ENCODE measurements around the gene MAPK7. TPM values are rescaled to one million over a fixed set of nuclear protein-coding genes. Genes with fewer than 3 reads are reported as not detected.
A peak's percentile ranks its signal among the peaks of the same experiment; 100 is the strongest.

MAPK7 gene
- total and polyA plus RNA-seq, 9 of the 15 experiments (the other 6 are each of a cell fraction or from before 2014, with no cell fraction given) = 0.46 to 7.5 (median 2.5) TPM

GRCh38 chr17:19405114-19405513 is 26.8 kb downstream of the MAPK7 start:
- no peak for ATAC-seq
- no peak overlapping the region for H3K9ac ChIP-seq (ENCODE audit: insufficient read depth in 1 of 2, low read depth in 2 of 2, low read length in 2 of 2)
- FAIRE-seq = no peak
- no peak for TF ChIP-seq BRF2 (IDR thresholded peaks at IDR 0.05; ENCODE audit: borderline replicate concordance, insufficient read depth, insufficient read length)
- TF ChIP-seq CTCF (IDR thresholded peaks at IDR 0.05 in 2 of 3, conservative IDR thresholded peaks at IDR 0.05 in 1 of 3; ENCODE audit: insufficient read depth in 2 of 3, low read depth in 1 of 3, low read length in 3 of 3) = no peak
- TF ChIP-seq ZFP36 (IDR thresholded peaks at IDR 0.05; ENCODE audit: low read depth, low read length, partially characterized antibody) = peak; percentile 56
- TF ChIP-seq, protein P1, sequence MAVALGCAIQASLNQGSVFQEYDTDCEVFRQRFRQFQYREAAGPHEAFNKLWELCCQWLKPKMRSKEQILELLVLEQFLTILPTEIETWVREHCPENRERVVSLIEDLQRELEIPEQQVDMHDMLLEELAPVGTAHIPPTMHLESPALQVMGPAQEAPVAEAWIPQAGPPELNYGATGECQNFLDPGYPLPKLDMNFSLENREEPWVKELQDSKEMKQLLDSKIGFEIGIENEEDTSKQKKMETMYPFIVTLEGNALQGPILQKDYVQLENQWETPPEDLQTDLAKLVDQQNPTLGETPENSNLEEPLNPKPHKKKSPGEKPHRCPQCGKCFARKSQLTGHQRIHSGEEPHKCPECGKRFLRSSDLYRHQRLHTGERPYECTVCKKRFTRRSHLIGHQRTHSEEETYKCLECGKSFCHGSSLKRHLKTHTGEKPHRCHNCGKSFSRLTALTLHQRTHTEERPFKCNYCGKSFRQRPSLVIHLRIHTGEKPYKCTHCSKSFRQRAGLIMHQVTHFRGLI (CRISPR knock-in tag; IDR thresholded peaks at IDR 0.05) = no peak
- no peak for TF ChIP-seq TCF3 (CRISPR knock-in tag; IDR thresholded peaks at IDR 0.05)
- TF ChIP-seq RBM25 (IDR thresholded peaks at IDR 0.05; ENCODE audit: low read depth, low read length, severe bottlenecking) = peak; percentile 81
- no peak for TF ChIP-seq FOS (IDR thresholded peaks at IDR 0.05; ENCODE audit: extremely low read depth, insufficient read length)
- TF ChIP-seq ZNF586 (CRISPR knock-in tag; conservative IDR thresholded peaks at IDR 0.05) = no peak
- TF ChIP-seq USF1 (CRISPR knock-in tag; IDR thresholded peaks at IDR 0.05) = no peak
- no peak for TF ChIP-seq SAFB2 (IDR thresholded peaks at IDR 0.05; ENCODE audit: borderline replicate concordance, low read depth, low read length, severe bottlenecking)
- peak; percentile 44; the same call in 1 of the 2 replicates for TF ChIP-seq BCOR (IDR thresholded peaks at IDR 0.05)
- no peak for TF ChIP-seq MNT (conservative IDR thresholded peaks at IDR 0.05)
- no peak for TF ChIP-seq ZNF197 (CRISPR knock-in tag; IDR thresholded peaks at IDR 0.05; ENCODE audit: low read depth)

More at GRCh38 chr17:19405114-19405513, 26.8 kb downstream of the MAPK7 start:
- no peaks in the 10 kb centered on the region for H3K79me2 ChIP-seq (ENCODE audit: control insufficient read depth, insufficient read depth, low read length)
- ChIA-PET CTCF (ENCODE audit: low intra/inter-chr PET ratio) (no interaction called here), POLR2A (interaction anchor here (0.8 kb wide), 1 partner anchor 8 kb away, joined by 4 read pairs; no protein-coding TSS in a partner anchor)
- no peak overlapping the region for H3K4me2 ChIP-seq (ENCODE audit: insufficient read depth, low read length)
- no peak overlapping the region for H3K4me3 ChIP-seq
- in situ Hi-C loops (cut with MboI) = no loop called here
- DNase-seq (ENCODE audit: extremely low read depth in 1 of 4, low spot score in 3 of 4) = no peak
- peaks cover 2 to 21% of the 10 kb centered on the region in 2 experiments; a peak in 4 of 5 replicates for H3K27me3 ChIP-seq (ENCODE audit: control insufficient read depth in 2 of 2, insufficient read depth in 2 of 2, low read length in 2 of 2)
- H3K9me3 ChIP-seq (replicated peaks; ENCODE audit: control insufficient read depth, insufficient read depth, low read depth, low read length) = no peaks in the 10 kb centered on the region
- H3K36me3 ChIP-seq (ENCODE audit: control insufficient read depth, insufficient read depth, low read length) = no peaks in the 10 kb centered on the region
- intact Hi-C loops (cut with micrococcal nuclease) = no loop called here
- no peaks in the 10 kb centered on the region; a peak in 1 of 5 replicates for H3K4me1 ChIP-seq (replicated peaks in 1 of 2; ENCODE audit: control insufficient read depth in 2 of 2, insufficient read depth in 2 of 2, low read length in 2 of 2)
- H4K20me1 ChIP-seq (replicated peaks; ENCODE audit: control insufficient read depth, insufficient read depth, low read length) = no peaks in the 10 kb centered on the region
- no peak overlapping the region for H3K27ac ChIP-seq (ENCODE audit: extremely low read depth, low read depth, low read length)
- 43% methylated on average over 5 of the region's 5 CpGs for WGBS (ENCODE audit: insufficient coverage, low coverage, missing lambda C conversion rate)
- no peaks in the 10 kb centered on the region for H3K9me1 ChIP-seq (ENCODE audit: control insufficient read depth, insufficient read depth, low read length)
- no peak overlapping the region for H2AFZ ChIP-seq (ENCODE audit: low read depth, low read length)
- BruUV-seq (replicated peaks) = no TSS peak

Data from K562 (cell line).